Natural killer cell (primary cell): Measurements from ENCODE around the gene SMARCE1. TPM values are rescaled to one million over a fixed set of nuclear protein-coding genes. Genes with fewer than 3 reads are reported as not detected.

Experiments used
- ATAC-seq, 3 donors: fragments of 150-1000 bp in 2 of 3; fragments of 200-7000 bp in 1 of 3; cut with Tn5 transposase; 1 replicate in 1 of 3; 2 replicates in 2 of 3; pipeline ENCODE4 v1.10.0; 2021; ENCODE audit warnings: mild to moderate bottlenecking in 2 of 3, moderate library complexity in 2 of 3
- DNase-seq, 2 donors: peaks; one replicate each; pipeline versions ENCODE4 v3.0.0 to v3.0.0-alpha.2; 2013 to 2021; ENCODE audit warnings: mixed read lengths in 1 of 2
- H3K27ac ChIP-seq: one replicate; pipeline ENCODE4 v1.5.1; 2013; ENCODE audit warnings: mild to moderate bottlenecking, low read length
- H3K27me3 ChIP-seq: one replicate; pipeline ENCODE4 v1.6.1; 2013; ENCODE audit warnings: low read length; ENCODE audit not compliant: control insufficient read depth, insufficient read depth
- H3K36me3 ChIP-seq: one replicate; pipeline ENCODE4 v1.6.1; 2013; ENCODE audit warnings: low read length; ENCODE audit not compliant: control insufficient read depth, insufficient read depth
- H3K4me1 ChIP-seq: one replicate; pipeline ENCODE4 v1.6.1; 2013; ENCODE audit warnings: low read length; ENCODE audit not compliant: control insufficient read depth, insufficient read depth
- H3K4me3 ChIP-seq: one replicate; pipeline ENCODE4 v1.5.1; 2013; ENCODE audit warnings: low read length
- H3K9me3 ChIP-seq: one replicate; pipeline ENCODE4 v1.6.1; 2013; ENCODE audit warnings: low read length; ENCODE audit not compliant: control insufficient read depth, insufficient read depth
- H3K27ac Mint-ChIP-seq, 2 donors: one replicate each; pipeline ENCODE4 v1.8.0; 2022; ENCODE audit warnings: mild to moderate bottlenecking in 2 of 2, mixed read lengths in 2 of 2, moderate library complexity in 1 of 2
- H3K27me3 Mint-ChIP-seq, 2 donors: one replicate each; pipeline ENCODE4 v1.8.0; 2022; ENCODE audit warnings: low read depth in 2 of 2, mixed read lengths in 2 of 2
- H3K36me3 Mint-ChIP-seq: one replicate; pipeline ENCODE4 v1.8.0; 2022; ENCODE audit warnings: mixed read lengths
- H3K4me1 Mint-ChIP-seq, 2 donors: one replicate each; pipeline ENCODE4 v1.8.0; 2022; ENCODE audit warnings: mixed read lengths in 2 of 2
- H3K4me3 Mint-ChIP-seq: one replicate; pipeline ENCODE4 v1.8.0; 2022; ENCODE audit warnings: mild to moderate bottlenecking, moderate library complexity, mixed read lengths
- H3K9me3 Mint-ChIP-seq, 2 donors: one replicate each; pipeline ENCODE4 v1.8.0; 2022; ENCODE audit warnings: mixed read lengths in 2 of 2
- CTCF ChIP-seq: fragments of 200-600 bp; IDR thresholded peaks from one replicate; pipeline ENCODE4 v1.8.0; 2022; ENCODE audit warnings: antibody characterized with exemption
- WGBS: methylation state at CpG from one replicate; pipeline ENCODE4 v1.1.7; 2013; ENCODE audit warnings: missing lambda C conversion rate; ENCODE audit not compliant: insufficient coverage; 5-methylcytosine and 5-hydroxymethylcytosine counted together
- intact Hi-C: fragments of 100-400 bp; cut with micrococcal nuclease; formaldehyde crosslinking; loops from one replicate; pipeline ENCODE4 v1.14.2; 2022
- total RNA-seq, 4 donors: library from RNA; stranded (reverse); fragments of 120-200 nt in 1 of 4; gene quantifications; one replicate each; pipeline versions ENCODE4 v1.2.3 to v1.2.4, GENCODE V29; 2013 to 2022

Gene SMARCE1
- total RNA-seq, 3 donors from 2014 or later (not counting 1 experiment from before 2014, with no cell fraction given): 87.8 to 102 (median 101) TPM

- no peak for TF ChIP-seq CTCF
- H3K27me3 ChIP-seq: no peaks in the 10 kb centered on the region
- no peaks in the 10 kb centered on the region for H3K36me3 ChIP-seq
- H3K4me1 ChIP-seq: peaks cover 47% of the 10 kb centered on the region
- ATAC-seq: no peak
- Mint-ChIP-seq H3K27me3 (peaks cover 0 to 15% of the 10 kb centered on the region in 2 donors), H3K4me1 (peaks cover 9% of the 10 kb centered on the region in 2 donors), H3K27ac (peak overlapping the region in 1 of 2 donors; percentile 44), H3K9me3 (no peaks in the 10 kb centered on the region), H3K36me3 (no peaks in the 10 kb centered on the region), H3K4me3 (no peak overlapping the region)
- H3K27ac ChIP-seq: peak overlapping the region; percentile 28
- no peak overlapping the region for H3K4me3 ChIP-seq
- intact Hi-C loops: no loop called here
- WGBS: 93% methylated on average over 10 of the region's 10 CpGs
- no peaks in the 10 kb centered on the region for H3K9me3 ChIP-seq
- no peak for DNase-seq
Measured at GRCh38 chr17:40615841-40616476, 31.7 kb downstream of the SMARCE1 start.

- H3K9me3 Mint-ChIP-seq: no peaks in the 10 kb centered on the region
- Histone ChIP-seq H3K9me3 (no peaks in the 10 kb centered on the region), H3K4me3 (no peak overlapping the region), H3K27me3 (no peaks in the 10 kb centered on the region), H3K36me3 (no peaks in the 10 kb centered on the region), H3K27ac (peak overlapping the region; percentile 55), H3K4me1 (peaks cover 47% of the 10 kb centered on the region)
- TF ChIP-seq CTCF: no peak
- 65% methylated on average over 7 of the region's 7 CpGs for WGBS
- H3K27me3 Mint-ChIP-seq: peaks cover 0 to 13% of the 10 kb centered on the region in 2 donors
- no peak overlapping the region for H3K4me3 Mint-ChIP-seq
- peak in 1 of 2 donors; percentile 84 for DNase-seq
- peaks cover 11% of the 10 kb centered on the region in 2 donors for H3K4me1 Mint-ChIP-seq
- peak overlapping the region in 1 of 2 donors; percentile 15 for H3K27ac Mint-ChIP-seq
- H3K36me3 Mint-ChIP-seq: no peaks in the 10 kb centered on the region
- intact Hi-C loops: no loop called here
- ATAC-seq: peak in 2 of 3 donors; percentile 17 to 47
Measured at GRCh38 chr17:40615068-40615840, 32.4 kb downstream of the SMARCE1 start.

- H3K27ac Mint-ChIP-seq: peak overlapping the region in 1 of 2 donors; percentile 15
- H3K9me3 Mint-ChIP-seq: no peaks in the 10 kb centered on the region
- Histone ChIP-seq H3K9me3 (no peaks in the 10 kb centered on the region), H3K4me3 (no peak overlapping the region), H3K36me3 (no peaks in the 10 kb centered on the region), H3K27me3 (no peaks in the 10 kb centered on the region), H3K4me1 (peaks cover 40% of the 10 kb centered on the region), H3K27ac (peak overlapping the region; percentile 55)
- no peaks in the 10 kb centered on the region for H3K36me3 Mint-ChIP-seq
- peaks cover 8 to 10% of the 10 kb centered on the region in 2 donors for H3K4me1 Mint-ChIP-seq
- ATAC-seq: no peak
- TF ChIP-seq CTCF: no peak
- 74% methylated on average over 13 of the region's 13 CpGs for WGBS
- peaks cover 0 to 9% of the 10 kb centered on the region in 2 donors for H3K27me3 Mint-ChIP-seq
- intact Hi-C loops: no loop called here
- no peak for DNase-seq
- no peak overlapping the region for H3K4me3 Mint-ChIP-seq
Measured at GRCh38 chr17:40614431-40615067, 33.1 kb downstream of the SMARCE1 start.
